Caco-2 (cell line): ENCODE data around the gene WASF3. TPM values are rescaled to one million over a fixed set of nuclear protein-coding genes. Genes with fewer than 3 reads are reported as not detected.

Experiments
- BruUV-seq: library from RNA; stranded (reverse); fragments of 400-500 nt; replicated peaks from 2 replicates; lab custom pipeline; 2021; lab: Mats Ljungman, UMichigan
- CTCF ChIA-PET: fragments of 300-600 bp; sonication (Branson Sonifier 250); formaldehyde crosslinking; loops from one replicate; lab custom pipeline; 2022; ENCODE audit warnings: antibody characterized with exemption; lab: Charles Lee
- POLR2A ChIA-PET: fragments of 300-600 bp; sonication (Branson Sonifier 250); formaldehyde crosslinking; loops from one replicate; lab custom pipeline; 2022; ENCODE audit warnings: antibody characterized with exemption; lab: Charles Lee
- DNase-seq, 2 experiments: peaks; one replicate each; pipeline versions ENCODE4 v3.0.0 to v3.0.0-alpha.2; 2020 to 2022
- H3K27me3 ChIP-seq: replicated peaks from 2 replicates; pipeline ENCODE4 v1.6.0; 2011; ENCODE audit warnings: low read length; ENCODE audit not compliant: control insufficient read depth, insufficient read depth
- H3K36me3 ChIP-seq: 2 replicates; pipeline ENCODE4 v1.5.1; 2011; ENCODE audit warnings: low read length; ENCODE audit not compliant: control insufficient read depth, insufficient read depth
- H3K4me1 ChIP-seq: fragments of 250-450 bp; sonication (Bioruptor Pico); 2 replicates; pipeline ENCODE4 v1.5.1; 2020; ENCODE audit warnings: mild to moderate bottlenecking
- H3K4me3 ChIP-seq: 2 replicates; pipeline ENCODE4 v1.5.1; 2011; ENCODE audit warnings: low read depth, mild to moderate bottlenecking, control low read depth, low read length
- H3K9me3 ChIP-seq: fragments of 250-450 bp; sonication (Bioruptor Pico); 2 replicates; pipeline ENCODE4 v1.5.1; 2020; ENCODE audit warnings: mild to moderate bottlenecking, moderate library complexity
- H3K27ac Mint-ChIP-seq: one replicate; pipeline ENCODE4 v1.8.0; 2022; ENCODE audit warnings: mixed read lengths; ENCODE audit not compliant: unreplicated experiment
- H3K27me3 Mint-ChIP-seq: one replicate; pipeline ENCODE4 v1.8.0; 2022; ENCODE audit warnings: mixed read lengths; ENCODE audit not compliant: insufficient read depth, unreplicated experiment
- H3K36me3 Mint-ChIP-seq: one replicate; pipeline ENCODE4 v1.8.0; 2022; ENCODE audit warnings: mild to moderate bottlenecking, mixed read lengths; ENCODE audit not compliant: insufficient read depth, unreplicated experiment
- H3K4me1 Mint-ChIP-seq: one replicate; pipeline ENCODE4 v1.8.0; 2022; ENCODE audit warnings: low read depth, mixed read lengths; ENCODE audit not compliant: unreplicated experiment
- H3K4me3 Mint-ChIP-seq: one replicate; pipeline ENCODE4 v1.8.0; 2022; ENCODE audit warnings: mild to moderate bottlenecking, moderate library complexity, mixed read lengths; ENCODE audit not compliant: unreplicated experiment
- H3K9me3 Mint-ChIP-seq: one replicate; pipeline ENCODE4 v1.8.0; 2022; ENCODE audit warnings: mixed read lengths; ENCODE audit not compliant: unreplicated experiment
- CTCF ChIP-seq, 2 experiments: fragments of 200-600 bp in 1 of 2; IDR thresholded peaks; 1 replicate in 1 of 2; 2 replicates in 1 of 2; pipeline versions ENCODE4 v1.5.1 to v1.8.0; 2011 to 2022; ENCODE audit warnings: antibody characterized with exemption in 1 of 2, control low read depth in 1 of 2, inconsistent platforms in 1 of 2, low read depth in 1 of 2, low read length in 1 of 2, mild to moderate bottlenecking in 1 of 2, moderate library complexity in 1 of 2; ENCODE audit not compliant: insufficient read depth in 1 of 2, severe bottlenecking in 1 of 2, unreplicated experiment in 1 of 2
- intact Hi-C: fragments of 100-400 bp; cut with micrococcal nuclease; formaldehyde crosslinking; loops from one replicate; pipeline ENCODE4 v1.10.0; 2022; ENCODE audit not compliant: unreplicated experiment
- total RNA-seq: library from RNA; stranded (reverse); gene quantifications from 2 replicates; pipeline ENCODE4 v1.2.3, GENCODE V29; 2022

WASF3 gene
- total RNA-seq, 1 experiment from 2014 or later, result not detected

DNA sequence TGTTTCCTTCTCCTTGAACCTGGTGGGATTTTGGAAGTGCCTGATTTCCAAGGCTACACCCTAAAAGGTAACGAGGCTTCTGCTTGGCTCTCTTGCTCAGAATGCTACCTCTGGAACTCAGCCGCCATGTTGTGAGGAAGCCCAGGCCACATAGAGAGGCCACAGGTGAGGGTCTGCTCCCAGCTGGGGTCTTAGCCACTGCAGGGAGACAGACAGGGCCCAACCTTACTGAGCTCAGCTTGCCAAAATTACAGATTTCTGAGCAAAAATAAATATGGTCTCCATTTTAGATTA is 141.7 kb downstream of the WASF3 start:
- intact Hi-C loops, result loop anchor here (2.0 to 5.0 kb wide), 2 partner anchors 70 to 217 kb away; no protein-coding TSS in a partner anchor
- CTCF ChIA-PET, result interaction anchor here (0.9 to 1.2 kb wide), 10 partner anchors 9 to 514 kb away, joined by 3 to 65 read pairs (median 6); no protein-coding TSS in a partner anchor
- POLR2A ChIA-PET, result interaction anchor here (0.6 kb wide), 1 partner anchor 161 kb away, joined by 3 read pairs; no protein-coding TSS in a partner anchor

DNA sequence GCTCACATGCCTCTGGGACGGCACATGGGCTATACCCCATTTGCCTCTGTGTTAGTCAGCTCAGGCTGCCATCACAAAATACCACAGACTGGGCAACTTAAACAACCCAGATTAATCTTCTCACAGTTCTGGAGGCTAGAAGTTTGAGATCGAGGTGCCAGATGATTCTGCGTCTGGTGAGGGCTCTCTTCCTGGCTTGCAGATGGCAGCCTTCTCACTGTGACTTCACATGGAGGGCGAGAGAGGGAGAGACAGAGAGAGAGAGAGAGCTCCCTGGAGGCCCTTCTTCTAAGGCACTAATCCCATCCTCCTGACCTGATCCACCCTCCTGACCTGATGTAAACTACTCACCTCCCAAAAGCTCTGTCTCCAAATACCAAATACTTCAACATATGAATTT is 148.1 kb downstream of the WASF3 start:
- Mint-ChIP-seq H3K9me3 (no peaks in the 10 kb centered on the region), H3K4me1 (no peaks in the 10 kb centered on the region), H3K27ac (no peak overlapping the region), H3K36me3 (no peaks in the 10 kb centered on the region), H3K27me3 (peaks cover 21% of the 10 kb centered on the region), H3K4me3 (no peak overlapping the region)
- ChIA-PET CTCF (no interaction called here), POLR2A (no interaction called here)
- no peak for DNase-seq
- no peaks in the 10 kb centered on the region for H3K9me3 ChIP-seq
- no peaks in the 10 kb centered on the region for H3K27me3 ChIP-seq
- H3K4me3 ChIP-seq, result no peak overlapping the region
- BruUV-seq, result no TSS peak
- intact Hi-C loops, result no loop called here
- no peaks in the 10 kb centered on the region for H3K4me1 ChIP-seq
- TF ChIP-seq CTCF (IDR thresholded peaks at IDR 0.05; ENCODE audit: insufficient read depth in 1 of 2, low read depth in 1 of 2, low read length in 1 of 2, severe bottlenecking in 1 of 2, unreplicated experiment in 1 of 2), result no peak
- H3K36me3 ChIP-seq, result no peaks in the 10 kb centered on the region

More for the DNA sequence above, 141.7 kb downstream of the WASF3 start:
- no peak overlapping the region for H3K27ac Mint-ChIP-seq
- no peak for TF ChIP-seq CTCF (IDR thresholded peaks at IDR 0.05; ENCODE audit: insufficient read depth in 1 of 2, low read depth in 1 of 2, low read length in 1 of 2, severe bottlenecking in 1 of 2, unreplicated experiment in 1 of 2)
- peaks cover 22% of the 10 kb centered on the region for H3K27me3 Mint-ChIP-seq
- no peak for DNase-seq
- no peak overlapping the region for H3K4me3 Mint-ChIP-seq
- H3K4me1 ChIP-seq, result no peaks in the 10 kb centered on the region
- no peaks in the 10 kb centered on the region for H3K9me3 Mint-ChIP-seq
- no TSS peak for BruUV-seq
- no peak overlapping the region for H3K4me3 ChIP-seq
- no peaks in the 10 kb centered on the region for H3K4me1 Mint-ChIP-seq
- no peaks in the 10 kb centered on the region for H3K36me3 ChIP-seq
- no peaks in the 10 kb centered on the region for H3K9me3 ChIP-seq
- H3K36me3 Mint-ChIP-seq, result no peaks in the 10 kb centered on the region
- no peaks in the 10 kb centered on the region; the same call in 1 of the 2 replicates for H3K27me3 ChIP-seq

DNA sequence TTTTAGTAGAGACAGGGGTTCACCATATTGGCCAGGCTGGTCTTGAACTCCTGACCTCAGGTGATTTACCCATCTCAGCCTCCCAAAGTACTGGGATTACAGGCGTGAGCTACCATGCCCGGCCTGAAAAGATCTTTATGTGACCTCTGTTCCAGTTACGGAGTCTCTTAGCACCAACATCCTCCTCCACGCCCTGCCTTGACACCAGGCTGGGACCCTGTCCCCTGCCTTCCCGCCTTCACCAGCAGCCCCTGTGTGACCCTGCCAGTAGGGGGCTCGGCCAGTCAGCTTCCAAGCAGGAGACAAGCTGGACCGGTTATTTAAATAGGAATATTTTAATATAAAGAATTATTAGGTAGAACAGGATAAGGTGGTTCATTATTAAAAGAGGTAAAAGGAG is 148.9 kb downstream of the WASF3 start:
- H3K4me1 ChIP-seq, result no peaks in the 10 kb centered on the region
- H3K27ac Mint-ChIP-seq, result no peak overlapping the region
- H3K27me3 ChIP-seq, result no peaks in the 10 kb centered on the region
- no peaks in the 10 kb centered on the region for H3K4me1 Mint-ChIP-seq
- intact Hi-C loops, result no loop called here
- ChIA-PET POLR2A (no interaction called here), CTCF (interaction anchor here (1.1 kb wide), 1 partner anchor 167 kb away, joined by 3 read pairs; no protein-coding TSS in a partner anchor)
- no peaks in the 10 kb centered on the region for H3K9me3 ChIP-seq
- H3K9me3 Mint-ChIP-seq, result no peaks in the 10 kb centered on the region
- BruUV-seq, result no TSS peak
- no peak for DNase-seq
- H3K27me3 Mint-ChIP-seq, result peaks cover 17% of the 10 kb centered on the region
- no peak overlapping the region for H3K4me3 Mint-ChIP-seq
- H3K4me3 ChIP-seq, result no peak overlapping the region
- TF ChIP-seq CTCF (IDR thresholded peaks at IDR 0.05; ENCODE audit: insufficient read depth in 1 of 2, low read depth in 1 of 2, low read length in 1 of 2, severe bottlenecking in 1 of 2, unreplicated experiment in 1 of 2), result peak in 1 of 2 experiments; percentile 35
- no peaks in the 10 kb centered on the region for H3K36me3 ChIP-seq
- H3K36me3 Mint-ChIP-seq, result no peaks in the 10 kb centered on the region
